Muscle layer of duodenum (tissue), 2 donors: Measurements from ENCODE around the gene HELB.

Source experiments
- H3K27ac ChIP-seq: one replicate; pipeline ENCODE4 v1.7.0; 2013; ENCODE audit warnings: mild to moderate bottlenecking, low read length
- H3K27me3 ChIP-seq: one replicate; pipeline ENCODE4 v1.7.0; 2013; ENCODE audit warnings: low read depth, mild to moderate bottlenecking, control low read depth, low read length
- H3K36me3 ChIP-seq, 2 donors: one replicate each; pipeline ENCODE4 v1.7.0; 2013; ENCODE audit warnings: low read length in 2 of 2, control low read depth in 1 of 2, mild to moderate bottlenecking in 1 of 2; ENCODE audit not compliant: insufficient read depth in 2 of 2, control insufficient read depth in 1 of 2
- H3K4me1 ChIP-seq, 2 donors: one replicate each; pipeline ENCODE4 v1.7.0; 2013; ENCODE audit warnings: low read length in 2 of 2, mild to moderate bottlenecking in 2 of 2, control low read depth in 1 of 2, moderate library complexity in 1 of 2; ENCODE audit not compliant: insufficient read depth in 2 of 2, control insufficient read depth in 1 of 2
- H3K4me3 ChIP-seq, 2 donors: one replicate each; pipeline ENCODE4 v1.7.0; 2013; ENCODE audit warnings: low read length in 2 of 2, low read depth in 1 of 2, mild to moderate bottlenecking in 1 of 2
- H3K9me3 ChIP-seq, 2 donors: one replicate each; pipeline ENCODE4 v1.7.0; 2013; ENCODE audit warnings: low read length in 2 of 2, control low read depth in 1 of 2, mild to moderate bottlenecking in 1 of 2; ENCODE audit not compliant: control insufficient read depth in 1 of 2
- donor health status: healthy.

HELB gene

GRCh38 chr12:66365718-66366490 lies 63.6 kb downstream of the HELB start:
- no peaks in the 10 kb centered on the region for H3K9me3 ChIP-seq
- H3K36me3 ChIP-seq = peaks cover 0 to 8% of the 10 kb centered on the region in 2 donors
- no peaks in the 10 kb centered on the region for H3K27me3 ChIP-seq
- no peak overlapping the region for H3K4me3 ChIP-seq
- H3K4me1 ChIP-seq = no peaks in the 10 kb centered on the region
- H3K27ac ChIP-seq = no peak overlapping the region

DNA sequence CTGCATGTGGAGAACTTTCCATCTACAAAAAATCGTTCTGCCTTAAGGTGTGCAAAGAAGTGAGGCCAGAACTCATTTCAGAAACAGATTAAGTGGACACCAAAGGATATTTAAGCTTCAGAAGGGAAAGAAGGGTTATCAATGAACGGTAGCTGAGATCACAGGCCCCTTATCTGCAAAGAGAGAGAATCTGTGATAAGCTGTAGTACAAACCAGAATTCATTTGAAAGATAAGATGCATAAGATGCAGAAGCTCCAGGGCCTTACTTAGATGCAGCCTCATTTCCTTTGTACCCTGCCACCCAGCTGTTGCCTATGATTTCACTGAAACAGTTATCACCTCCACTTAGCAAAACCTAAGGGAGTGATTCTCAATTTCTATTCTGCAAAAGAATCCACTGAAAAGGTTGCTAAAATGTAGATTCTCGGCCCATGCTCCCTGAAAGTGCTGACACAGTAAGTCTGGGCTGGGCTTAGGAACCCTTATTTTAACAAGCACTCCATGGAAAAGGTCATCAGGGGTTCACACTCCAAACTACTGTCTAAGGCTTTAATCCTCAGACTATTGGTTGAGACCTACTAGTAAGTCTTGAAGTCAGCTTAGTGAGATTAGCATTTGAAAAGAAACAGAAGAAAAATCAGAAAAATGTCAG lies 64.8 kb downstream of the HELB start:
- Histone ChIP-seq H3K4me3 (no peak overlapping the region), H3K9me3 (no peaks in the 10 kb centered on the region), H3K27me3 (no peaks in the 10 kb centered on the region), H3K27ac (no peak overlapping the region), H3K36me3 (peaks cover 0 to 8% of the 10 kb centered on the region in 2 donors), H3K4me1 (no peaks in the 10 kb centered on the region)

DNA sequence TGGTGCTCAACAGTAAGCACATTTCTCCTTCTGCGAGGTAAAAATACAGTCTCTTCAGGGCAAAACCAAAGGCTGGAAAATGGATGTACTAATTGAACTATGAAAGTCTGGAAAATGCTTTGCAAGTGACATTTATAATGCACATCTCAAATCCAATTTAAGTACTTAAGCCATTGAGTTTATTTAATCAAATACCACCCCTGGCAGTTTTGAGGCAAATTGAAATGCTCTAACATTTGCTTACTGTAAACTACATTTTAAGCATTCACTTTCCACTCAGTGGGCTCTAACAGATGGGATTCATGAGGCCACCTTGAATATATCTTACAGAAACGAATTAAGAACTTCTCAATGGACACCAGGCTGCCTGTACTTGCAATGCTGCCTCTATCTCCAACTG lies 69.7 kb downstream of the HELB start:
- H3K36me3 ChIP-seq = peaks cover 0 to 8% of the 10 kb centered on the region in 2 donors
- no peaks in the 10 kb centered on the region for H3K4me1 ChIP-seq
- H3K27ac ChIP-seq = no peak overlapping the region
- no peaks in the 10 kb centered on the region for H3K9me3 ChIP-seq
- no peaks in the 10 kb centered on the region for H3K27me3 ChIP-seq
- H3K4me3 ChIP-seq = no peak overlapping the region

- peaks cover 0 to 2% of the 10 kb centered on the region in 2 donors for H3K36me3 ChIP-seq
- no peaks in the 10 kb centered on the region for H3K4me1 ChIP-seq
- no peak overlapping the region for H3K4me3 ChIP-seq
- H3K9me3 ChIP-seq = no peaks in the 10 kb centered on the region
- no peak overlapping the region for H3K27ac ChIP-seq
- no peaks in the 10 kb centered on the region for H3K27me3 ChIP-seq
Observed at GRCh38 chr12:66375560-66375959, 73.3 kb downstream of the HELB start.

GRCh38 chr12:66379616-66380015 lies 77.3 kb downstream of the HELB start:
- H3K36me3 ChIP-seq = peaks cover 0 to 4% of the 10 kb centered on the region in 2 donors
- no peaks in the 10 kb centered on the region for H3K9me3 ChIP-seq
- no peaks in the 10 kb centered on the region for H3K4me1 ChIP-seq
- no peaks in the 10 kb centered on the region for H3K27me3 ChIP-seq
- no peak overlapping the region for H3K4me3 ChIP-seq
- no peak overlapping the region for H3K27ac ChIP-seq

DNA sequence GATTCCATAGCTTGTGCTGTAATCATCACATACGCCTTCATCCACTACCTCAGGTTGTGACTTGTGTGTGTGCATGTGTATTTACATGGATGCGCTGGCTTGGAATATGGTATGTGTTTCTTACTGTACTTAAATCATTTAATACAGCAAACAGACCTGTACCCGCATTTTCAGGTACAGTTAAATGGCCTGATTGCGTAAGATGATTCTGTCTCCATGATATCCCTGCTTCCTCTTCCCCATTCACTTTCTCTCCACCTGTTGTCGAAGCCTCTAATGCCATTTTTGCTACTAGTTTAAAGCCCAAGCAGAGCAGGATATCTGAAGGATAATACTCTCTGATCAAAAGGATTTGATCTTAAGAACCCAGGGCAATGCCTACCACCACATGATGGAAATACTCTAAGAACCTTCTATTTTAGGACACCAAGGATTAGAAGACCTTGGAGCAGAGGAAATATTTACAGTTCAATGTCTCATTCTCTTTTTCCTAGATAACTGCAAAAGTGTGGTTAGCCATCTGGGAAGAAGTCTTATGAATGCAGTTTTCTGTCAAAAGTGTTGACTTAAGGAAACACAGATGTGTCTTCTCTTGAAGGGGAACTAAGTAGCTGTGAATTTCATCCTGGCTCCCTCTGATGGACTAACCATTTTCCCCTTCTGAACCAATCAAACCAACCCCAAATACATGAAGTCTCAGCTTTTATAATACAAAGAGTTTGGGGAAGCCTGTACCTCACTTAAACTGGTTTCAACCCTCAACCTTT lies 78.7 kb downstream of the HELB start:
- no peak overlapping the region for H3K27ac ChIP-seq
- H3K9me3 ChIP-seq = no peaks in the 10 kb centered on the region
- no peak overlapping the region for H3K4me3 ChIP-seq
- no peaks in the 10 kb centered on the region for H3K27me3 ChIP-seq
- H3K4me1 ChIP-seq = no peaks in the 10 kb centered on the region
- peaks cover 0 to 4% of the 10 kb centered on the region in 2 donors for H3K36me3 ChIP-seq

DNA sequence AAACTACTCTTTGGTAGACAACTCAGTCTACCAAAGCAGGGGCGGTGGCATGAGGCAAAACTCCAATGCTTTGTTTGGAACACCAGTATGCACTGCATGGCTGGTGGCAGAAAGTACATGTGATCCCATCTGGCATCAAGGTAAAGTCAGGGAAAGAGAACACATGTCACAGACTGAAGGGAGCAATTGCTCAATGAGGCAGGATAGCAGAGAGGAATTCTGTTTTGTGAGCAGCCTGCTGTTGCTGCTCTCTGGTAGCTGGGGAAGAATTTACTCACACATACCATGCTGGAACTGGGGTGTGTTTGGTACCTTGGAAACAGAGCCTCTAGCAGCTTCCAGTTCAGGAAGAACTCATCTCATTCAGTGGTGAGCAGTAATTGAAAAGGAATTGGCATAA lies 84.8 kb downstream of the HELB start:
- Histone ChIP-seq H3K36me3 (peaks cover 0 to 12% of the 10 kb centered on the region in 2 donors), H3K27me3 (no peaks in the 10 kb centered on the region), H3K4me3 (no peak overlapping the region), H3K27ac (no peak overlapping the region), H3K4me1 (no peaks in the 10 kb centered on the region), H3K9me3 (no peaks in the 10 kb centered on the region)
